ENCODE measurements around the gene TRIM62.

DNA sequence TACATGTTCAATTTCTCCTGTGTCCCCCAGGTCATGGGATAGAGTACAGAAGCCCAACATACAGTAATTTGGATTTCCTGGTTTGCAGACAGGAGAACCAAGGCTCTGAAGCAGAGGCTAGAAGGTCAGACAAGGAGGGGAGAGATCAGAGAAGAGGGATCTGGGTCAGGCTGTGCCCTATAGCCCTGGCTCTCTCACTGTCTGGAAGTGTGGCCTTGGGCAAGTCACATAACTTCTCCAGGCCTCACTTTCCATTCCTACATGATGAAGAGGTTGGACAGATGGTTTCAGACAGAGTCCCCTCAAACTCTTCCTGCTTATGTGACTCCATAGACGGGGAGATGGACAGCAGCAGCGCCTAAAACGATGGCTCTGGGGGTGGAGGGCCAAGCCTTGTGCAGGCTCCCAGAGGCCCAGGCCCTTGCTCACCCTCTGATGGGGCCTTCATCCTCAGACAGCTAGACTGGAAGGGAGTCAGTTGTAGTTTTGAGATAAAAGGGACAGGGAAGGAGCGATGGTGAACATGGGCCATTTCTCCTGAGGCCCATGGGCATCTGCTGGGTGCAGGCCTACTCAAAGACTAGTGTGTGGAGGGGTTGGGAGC, 2.9 kb downstream of the TRIM62 start:
- TF ChIP-seq, protein P1, sequence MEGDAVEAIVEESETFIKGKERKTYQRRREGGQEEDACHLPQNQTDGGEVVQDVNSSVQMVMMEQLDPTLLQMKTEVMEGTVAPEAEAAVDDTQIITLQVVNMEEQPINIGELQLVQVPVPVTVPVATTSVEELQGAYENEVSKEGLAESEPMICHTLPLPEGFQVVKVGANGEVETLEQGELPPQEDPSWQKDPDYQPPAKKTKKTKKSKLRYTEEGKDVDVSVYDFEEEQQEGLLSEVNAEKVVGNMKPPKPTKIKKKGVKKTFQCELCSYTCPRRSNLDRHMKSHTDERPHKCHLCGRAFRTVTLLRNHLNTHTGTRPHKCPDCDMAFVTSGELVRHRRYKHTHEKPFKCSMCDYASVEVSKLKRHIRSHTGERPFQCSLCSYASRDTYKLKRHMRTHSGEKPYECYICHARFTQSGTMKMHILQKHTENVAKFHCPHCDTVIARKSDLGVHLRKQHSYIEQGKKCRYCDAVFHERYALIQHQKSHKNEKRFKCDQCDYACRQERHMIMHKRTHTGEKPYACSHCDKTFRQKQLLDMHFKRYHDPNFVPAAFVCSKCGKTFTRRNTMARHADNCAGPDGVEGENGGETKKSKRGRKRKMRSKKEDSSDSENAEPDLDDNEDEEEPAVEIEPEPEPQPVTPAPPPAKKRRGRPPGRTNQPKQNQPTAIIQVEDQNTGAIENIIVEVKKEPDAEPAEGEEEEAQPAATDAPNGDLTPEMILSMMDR (conservative IDR thresholded peaks at IDR 0.05 in 1 of 2, IDR thresholded peaks at IDR 0.05 in 1 of 2; ENCODE audit: extremely low read depth in 1 of 2, insufficient read depth in 1 of 2, low read depth in 1 of 2, low read length in 2 of 2): no peak
- no peak for TF ChIP-seq EZH2 (IDR thresholded peaks at IDR 0.05; ENCODE audit: borderline replicate concordance, low read length)
